NCI-H2171 treated with DMSO at 0.1 percent for 48 hours (cell line): ENCODE data around the gene UGT1A8.
"Not testable (repeated sequence)": the region's sequence is repeated elsewhere in the genome, so short reads cannot be mapped to it uniquely, and the experiment has no call there.

Experiments
- DNase-seq: peaks from one replicate; lab custom pipeline; 2025; lab: John Stamatoyannopoulos, UW

The UGT1A8 gene

DNA sequence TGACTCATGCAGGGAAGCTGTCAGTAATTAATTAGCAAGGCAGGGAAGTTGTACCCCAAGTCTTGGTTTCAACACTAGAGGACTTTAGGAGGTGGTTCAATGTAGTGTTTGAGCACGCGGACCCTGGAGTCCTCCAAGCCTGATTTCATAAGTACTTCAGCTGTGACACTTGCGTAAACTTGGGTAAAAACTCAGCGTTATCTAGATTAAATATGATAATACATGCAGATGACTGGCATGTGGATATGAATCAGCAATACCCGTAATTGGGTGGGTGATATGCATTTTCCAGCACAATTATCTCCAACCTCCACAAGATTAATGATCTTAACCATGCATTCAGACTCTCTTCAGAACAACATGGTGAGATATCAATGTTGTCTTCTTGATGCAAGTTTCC lies 69.5 kb downstream of the UGT1A8 start:
- no peak for DNase-seq

DNA sequence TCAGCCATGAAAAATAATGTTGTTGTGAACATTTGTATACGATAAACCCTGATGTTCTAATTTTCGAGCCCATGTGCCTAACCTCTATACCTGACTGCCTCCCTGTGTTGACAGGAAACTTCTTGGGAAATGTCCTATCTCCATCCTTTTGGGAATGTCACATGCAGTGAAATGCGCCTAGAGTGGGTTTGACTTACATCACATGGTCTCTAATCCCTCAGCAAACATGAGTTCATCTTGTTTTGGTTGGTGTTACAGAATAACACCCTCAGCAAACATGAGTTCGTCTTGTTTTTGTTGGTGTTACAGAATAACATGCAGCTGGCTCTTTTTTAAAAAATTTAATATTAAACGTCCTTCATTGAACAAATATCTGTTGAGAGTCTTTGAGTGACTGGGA lies 70.9 kb downstream of the UGT1A8 start:
- no peak for DNase-seq

DNA sequence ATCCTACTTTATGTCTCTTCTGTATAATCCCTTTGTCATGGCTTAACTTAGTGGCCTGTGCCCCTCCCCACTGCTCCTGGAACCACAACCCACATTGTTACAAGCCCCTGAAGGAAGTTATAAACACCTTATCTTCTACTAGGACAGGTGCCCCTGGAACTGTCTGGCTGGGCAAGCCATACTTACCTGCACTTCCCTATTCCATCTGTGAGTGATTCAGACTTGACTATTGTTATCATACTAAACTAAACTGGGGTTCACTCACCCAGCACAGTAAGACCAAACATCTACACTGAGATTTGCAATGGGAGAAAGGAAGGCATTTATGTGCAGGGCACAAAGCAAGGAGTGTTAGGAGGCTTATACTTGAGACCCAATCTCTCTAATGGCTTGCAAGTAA lies 71.6 kb downstream of the UGT1A8 start:
- no peak for DNase-seq

DNA sequence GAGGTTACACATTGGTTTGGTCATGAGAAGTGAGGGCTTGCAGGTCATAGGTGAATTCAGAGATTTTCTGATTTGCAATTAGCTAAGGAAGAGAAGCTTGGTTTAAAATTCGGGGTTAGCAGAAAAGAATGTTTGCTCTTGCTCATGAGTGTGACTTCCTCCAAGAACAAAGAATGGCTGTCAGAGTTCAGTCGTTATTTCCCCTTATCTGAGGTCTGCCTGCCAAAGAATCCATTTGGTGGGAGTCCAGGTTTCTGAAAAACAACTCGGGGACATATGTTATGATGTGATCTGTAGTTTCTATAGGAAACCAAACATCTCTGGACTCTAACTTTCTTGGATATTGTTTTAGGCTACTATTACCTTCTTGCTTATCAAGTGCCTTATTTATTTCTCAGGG lies 72.1 kb downstream of the UGT1A8 start:
- no peak for DNase-seq

DNA sequence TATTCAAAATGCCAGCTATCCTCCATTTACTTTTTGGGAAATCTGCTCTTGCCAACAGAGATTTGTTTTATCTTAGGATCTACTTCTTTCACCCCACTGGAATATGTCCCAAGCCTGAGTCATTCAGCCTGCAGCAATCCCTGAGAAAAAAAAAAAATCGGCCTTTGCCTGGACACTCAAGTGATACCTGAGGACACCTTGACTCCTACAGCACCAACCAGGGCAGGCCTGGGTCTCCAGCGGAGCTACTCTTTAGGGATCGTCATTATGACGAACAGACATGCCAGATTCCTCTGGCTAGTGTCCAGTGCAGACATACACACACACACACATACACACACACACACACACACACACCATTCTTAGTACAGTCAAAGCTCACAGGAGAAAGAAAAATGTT lies 73.0 kb downstream of the UGT1A8 start:
- no peak for DNase-seq

DNA sequence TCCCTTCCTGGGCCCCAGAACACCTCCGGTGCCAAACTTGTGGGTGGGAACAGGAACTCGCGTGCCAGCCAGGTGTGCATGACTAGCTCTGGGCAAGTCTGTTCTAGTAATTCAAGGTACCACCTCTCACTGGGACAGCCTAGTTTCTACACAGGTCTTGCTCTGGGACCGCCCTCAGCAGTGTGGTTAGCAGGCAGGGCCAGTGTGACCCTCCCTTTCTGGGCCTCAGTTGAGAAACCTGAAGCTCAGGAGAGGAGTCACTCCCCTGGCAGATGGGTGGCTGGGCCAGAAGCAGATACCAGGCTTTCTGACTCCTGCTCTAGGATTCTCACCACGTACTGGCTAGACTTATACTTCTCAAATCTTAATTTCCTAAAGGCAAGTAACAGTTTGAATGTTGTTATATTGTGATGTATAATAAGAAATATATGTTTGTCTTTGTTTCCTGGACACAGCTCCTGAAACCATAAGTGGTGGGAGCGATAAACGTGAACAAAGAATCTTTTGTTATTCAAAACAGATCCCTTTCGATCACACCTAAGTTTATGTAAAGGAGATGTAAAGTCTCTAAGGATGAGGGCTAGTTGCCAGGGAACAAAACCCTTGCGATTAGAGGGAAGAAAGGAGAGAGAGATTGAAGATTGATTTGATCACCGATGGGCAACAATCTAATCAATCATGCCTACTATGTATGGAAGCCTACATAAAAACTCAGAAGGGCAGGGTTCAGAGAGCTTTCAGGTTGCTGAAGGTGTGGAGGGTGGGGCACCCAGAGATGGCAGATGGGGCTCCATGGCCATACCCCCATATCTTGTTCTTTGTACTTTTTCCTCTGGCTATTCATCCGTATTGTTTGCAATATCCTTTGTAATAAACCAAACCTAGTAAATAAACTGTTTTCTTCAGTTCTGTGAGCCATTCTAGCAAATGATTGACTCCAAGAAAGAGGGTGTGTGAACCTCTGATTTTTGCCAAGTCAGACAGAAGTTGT lies 74.3 kb downstream of the UGT1A8 start:
- peak; percentile 13 for DNase-seq

DNA sequence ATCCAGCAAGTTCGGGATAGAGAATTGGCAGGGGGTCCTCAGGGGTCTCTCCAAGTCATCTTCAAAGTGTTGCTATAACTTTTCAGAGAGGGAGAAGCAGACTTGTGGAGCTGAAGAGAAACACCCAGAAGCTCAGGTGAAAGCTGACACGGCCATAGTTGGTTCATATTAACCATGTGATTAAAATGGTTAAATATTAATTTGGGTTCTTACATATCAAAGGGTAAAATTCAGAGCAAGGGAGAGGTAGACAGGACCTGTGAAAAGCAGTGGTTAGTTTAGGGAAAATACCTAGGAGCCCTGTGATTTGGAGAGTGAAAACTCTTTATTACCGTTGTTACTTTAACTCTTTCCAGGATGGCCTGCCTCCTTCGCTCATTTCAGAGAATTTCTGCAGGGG lies 75.2 kb downstream of the UGT1A8 start, which contains the start of gene UGT1A6:
UGT1A6 (plus strand) TSS at position 243 of the 400 bp plus-strand sequence; CDS start at position 358, 115 bp downstream.
- DNase-seq = no peak

DNA sequence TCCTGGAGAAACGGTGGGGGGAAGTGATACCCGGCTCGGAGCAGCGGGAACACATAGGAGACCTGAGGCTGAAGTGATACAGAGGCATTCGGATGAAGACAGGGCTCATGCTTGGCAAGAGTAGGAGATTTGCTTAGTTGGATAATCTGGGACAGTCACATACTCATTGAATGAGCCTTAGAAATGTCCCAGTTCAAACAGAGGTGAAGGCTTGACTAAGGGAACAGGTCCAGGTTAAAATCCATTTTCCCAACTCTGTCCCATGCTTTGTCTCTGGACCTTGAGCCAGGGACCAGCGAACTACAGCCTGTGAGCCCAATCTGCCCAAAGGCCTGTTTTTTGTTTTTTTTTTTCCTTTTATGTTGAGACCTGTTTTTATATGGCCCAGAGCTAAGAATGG lies 76.5 kb downstream of the UGT1A8 start:
- no peak for DNase-seq

DNA sequence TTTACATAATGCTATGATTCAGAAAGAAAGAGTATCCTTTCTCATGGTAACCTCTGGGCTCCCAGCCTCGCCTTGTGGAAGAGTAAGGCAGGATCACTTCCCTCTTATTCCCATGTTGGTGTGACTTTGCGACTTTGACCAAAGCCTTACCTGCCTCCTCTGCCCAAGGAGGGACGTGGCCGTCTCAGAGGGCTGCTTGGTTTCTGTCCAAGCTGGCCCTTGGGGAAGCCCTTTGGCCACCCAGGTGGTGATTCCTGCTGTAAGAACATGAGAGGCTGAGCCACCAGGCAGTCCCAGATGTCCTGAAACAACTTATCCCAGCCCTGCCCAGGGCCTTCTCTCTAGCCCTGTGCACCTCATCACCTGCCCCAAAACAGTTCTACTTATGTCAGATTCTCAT lies 81.3 kb downstream of the UGT1A8 start:
- no peak for DNase-seq

DNA sequence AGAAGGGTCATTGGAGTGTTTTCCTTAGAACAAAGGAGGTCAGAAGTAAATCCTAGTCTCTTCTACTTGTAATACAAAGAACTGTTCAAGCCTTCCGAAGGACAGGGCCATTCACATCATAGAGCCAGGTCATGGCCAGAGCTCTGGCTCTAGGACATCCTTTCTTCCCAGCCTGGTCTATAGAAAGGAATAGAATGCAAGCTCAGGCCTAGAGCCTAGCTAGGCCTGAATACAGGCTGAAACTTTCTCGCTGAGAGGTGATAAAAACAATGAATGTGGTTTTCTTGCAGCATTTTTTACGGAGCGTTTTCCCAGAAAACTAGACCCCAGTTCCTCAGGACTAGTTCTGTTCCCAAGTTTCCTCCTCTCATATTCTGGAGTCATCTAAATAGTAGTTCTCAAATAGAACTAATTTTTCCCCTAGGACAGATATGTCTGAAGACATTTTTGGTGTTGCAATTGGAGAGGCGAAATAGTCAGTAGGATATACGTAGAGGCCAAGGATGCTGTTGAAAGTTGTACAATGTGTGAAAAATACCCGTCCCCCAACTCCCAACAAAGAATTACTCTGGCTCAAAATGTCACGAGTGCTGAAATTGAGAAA lies 82.1 kb downstream of the UGT1A8 start:
- no peak for DNase-seq

DNA sequence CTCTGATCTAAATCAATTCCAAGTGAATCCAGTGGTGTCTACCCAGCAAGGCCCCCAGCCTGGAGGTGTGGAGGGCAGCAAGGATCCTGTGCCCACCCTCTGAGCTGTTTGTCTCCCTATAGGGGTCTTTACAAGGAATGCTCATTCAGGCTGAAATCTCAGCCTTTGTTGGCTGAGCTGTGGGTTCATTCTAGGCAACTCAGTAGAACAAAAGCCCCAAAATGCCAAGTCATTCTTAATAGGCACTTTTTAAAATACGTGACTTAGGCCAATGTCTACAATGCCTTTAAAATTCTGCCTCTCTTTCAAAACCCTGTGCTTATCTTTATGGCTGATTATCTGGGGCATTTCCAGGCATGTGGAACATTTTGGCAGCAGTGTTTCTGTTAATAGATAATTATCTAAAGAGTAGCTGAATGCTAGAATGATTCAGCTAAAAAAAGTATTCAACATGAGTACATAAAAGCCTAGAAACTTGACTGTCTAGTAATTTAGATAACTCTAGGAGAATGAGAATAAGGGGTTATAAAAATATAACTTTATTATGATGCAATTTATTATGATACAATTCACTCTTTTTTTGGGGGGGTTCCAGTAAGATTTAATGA lies 82.7 kb downstream of the UGT1A8 start:
- DNase-seq = no peak

DNA sequence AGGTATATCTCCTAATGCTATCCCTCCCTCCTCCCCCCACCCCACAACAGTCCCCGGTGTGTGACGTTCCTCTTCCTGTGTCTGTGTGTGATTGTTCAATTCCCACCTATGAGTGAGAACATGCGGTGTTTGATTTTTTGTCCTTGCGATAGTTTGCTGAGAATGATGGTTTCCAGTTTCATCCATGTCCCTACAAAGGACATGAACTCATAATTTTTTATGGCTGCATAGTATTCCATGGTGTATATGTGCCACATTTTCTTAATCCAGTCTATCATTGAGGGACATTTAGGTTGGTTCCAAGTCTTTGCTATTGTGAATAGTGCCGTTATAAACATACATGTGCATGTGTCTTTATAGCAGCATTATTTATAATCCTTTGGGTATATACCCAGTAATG lies 83.4 kb downstream of the UGT1A8 start:
- DNase-seq = not testable (repeated sequence)

DNA sequence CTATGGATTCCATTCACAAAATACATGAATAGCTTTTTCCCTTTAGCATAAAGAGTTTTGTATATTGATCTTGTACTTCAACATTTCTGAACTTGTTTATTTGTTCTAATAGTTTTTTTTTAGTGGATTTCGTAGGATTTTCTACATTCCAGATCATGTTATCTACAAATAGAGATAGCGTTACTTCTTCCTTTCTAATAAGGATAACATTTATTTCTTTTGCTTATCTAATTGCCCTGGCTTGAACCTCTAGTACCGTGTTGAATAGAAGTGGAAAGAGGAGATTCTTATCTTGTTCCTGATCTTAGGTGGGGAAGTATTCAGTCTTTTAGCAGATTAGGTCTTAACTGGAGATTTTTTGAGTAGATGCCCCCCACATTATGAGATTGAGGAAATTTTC lies 84.8 kb downstream of the UGT1A8 start:
- no peak for DNase-seq

DNA sequence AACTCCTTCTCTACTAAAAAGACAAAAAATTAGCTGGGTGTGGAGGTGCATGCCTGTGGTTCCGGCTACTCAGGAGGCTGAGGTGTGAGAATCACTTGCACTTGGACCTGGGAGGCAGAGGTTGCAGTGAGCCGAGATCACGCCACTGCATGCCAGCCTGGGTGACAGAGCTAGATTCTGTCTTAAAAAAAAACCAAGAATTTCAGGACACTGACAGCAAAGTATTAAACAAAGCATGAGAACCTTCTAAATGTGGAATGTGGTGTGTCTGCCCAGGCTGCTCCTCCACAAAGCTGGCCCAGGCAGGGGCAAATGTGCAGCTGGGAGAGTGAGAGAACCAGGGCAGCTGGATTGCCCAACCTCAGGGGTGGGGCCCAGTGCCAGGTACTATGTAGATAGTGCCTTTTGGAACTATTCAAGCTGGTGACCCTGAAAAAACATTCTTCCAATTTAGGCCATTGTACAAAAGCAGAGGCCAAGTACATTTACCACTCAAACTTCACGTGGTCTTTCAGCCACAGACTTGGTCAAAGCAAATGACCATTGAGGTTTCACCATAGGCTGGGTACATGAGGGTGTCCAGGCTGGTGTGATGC lies 88.6 kb downstream of the UGT1A8 start:
- DNase-seq = no peak

DNA sequence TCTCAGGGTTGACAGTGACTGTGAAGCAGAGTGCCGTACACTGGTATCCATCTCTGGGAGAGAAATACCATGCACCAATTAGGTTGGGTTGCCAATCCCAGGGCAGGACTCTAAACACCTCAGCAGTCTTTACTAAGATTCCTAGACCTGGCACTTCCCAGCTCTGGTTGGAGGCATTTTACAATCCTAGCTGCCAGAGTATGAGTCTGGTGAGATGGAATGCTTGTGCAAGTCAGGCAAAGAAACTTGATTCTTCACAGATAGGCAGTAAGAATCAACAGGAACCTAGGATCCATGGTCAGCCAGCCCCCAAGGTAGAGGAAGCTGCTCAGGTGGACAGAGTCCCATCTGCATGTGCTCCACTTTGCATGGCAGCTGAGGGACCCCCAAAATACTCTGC lies 89.3 kb downstream of the UGT1A8 start:
- no peak for DNase-seq

DNA sequence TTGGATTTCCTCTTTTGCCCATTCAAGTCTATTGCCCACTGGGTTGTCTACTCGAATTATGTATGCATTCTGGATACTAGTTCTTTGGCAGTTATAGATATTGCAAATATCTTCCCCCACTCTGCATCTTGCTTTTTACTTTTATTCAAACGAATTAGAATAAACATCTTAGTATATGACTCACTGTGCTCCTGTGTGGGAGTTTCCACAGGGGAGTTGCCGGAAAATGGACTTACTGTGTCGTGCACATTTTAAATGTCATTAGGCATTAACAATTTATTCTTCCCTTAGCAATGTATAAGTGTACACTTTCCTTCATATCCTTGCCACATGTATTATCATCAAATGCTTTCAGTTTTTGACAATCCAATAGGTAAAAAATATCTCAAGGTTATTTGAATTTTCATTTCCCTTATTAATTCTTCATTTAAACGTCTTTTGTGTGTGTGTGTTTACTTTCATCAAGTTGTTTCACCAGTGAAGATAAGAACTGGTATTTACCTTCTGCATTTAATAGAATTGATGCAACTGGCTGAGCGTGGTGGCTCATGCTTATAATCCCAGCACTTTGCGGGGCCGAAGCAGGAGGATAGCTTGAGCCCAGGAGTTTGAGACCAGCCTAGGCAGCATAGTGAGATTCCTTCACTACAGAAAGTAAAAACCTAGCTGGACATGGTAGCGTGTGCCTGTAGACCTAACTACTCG lies 90.7 kb downstream of the UGT1A8 start:
- DNase-seq = no peak

DNA sequence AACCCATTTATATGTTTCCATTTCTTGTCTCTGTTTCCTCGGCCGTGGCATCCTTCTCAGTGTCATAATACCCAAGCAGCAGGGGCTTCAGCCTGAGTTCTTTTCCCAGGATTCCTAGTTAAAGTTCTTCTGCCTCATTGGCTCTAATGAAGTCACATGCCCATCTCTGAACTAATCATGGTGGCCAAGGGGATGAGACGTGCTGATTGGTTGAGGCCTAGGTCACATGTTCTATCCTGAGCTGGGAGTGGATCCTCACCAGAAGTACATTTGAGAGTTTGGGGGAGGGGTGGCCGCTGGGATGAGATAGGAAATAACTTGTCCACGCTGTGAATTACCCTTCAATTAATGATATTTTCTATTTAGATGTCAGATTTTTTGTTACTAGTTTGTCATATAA lies 91.5 kb downstream of the UGT1A8 start:
- DNase-seq = peak; percentile 44

DNA sequence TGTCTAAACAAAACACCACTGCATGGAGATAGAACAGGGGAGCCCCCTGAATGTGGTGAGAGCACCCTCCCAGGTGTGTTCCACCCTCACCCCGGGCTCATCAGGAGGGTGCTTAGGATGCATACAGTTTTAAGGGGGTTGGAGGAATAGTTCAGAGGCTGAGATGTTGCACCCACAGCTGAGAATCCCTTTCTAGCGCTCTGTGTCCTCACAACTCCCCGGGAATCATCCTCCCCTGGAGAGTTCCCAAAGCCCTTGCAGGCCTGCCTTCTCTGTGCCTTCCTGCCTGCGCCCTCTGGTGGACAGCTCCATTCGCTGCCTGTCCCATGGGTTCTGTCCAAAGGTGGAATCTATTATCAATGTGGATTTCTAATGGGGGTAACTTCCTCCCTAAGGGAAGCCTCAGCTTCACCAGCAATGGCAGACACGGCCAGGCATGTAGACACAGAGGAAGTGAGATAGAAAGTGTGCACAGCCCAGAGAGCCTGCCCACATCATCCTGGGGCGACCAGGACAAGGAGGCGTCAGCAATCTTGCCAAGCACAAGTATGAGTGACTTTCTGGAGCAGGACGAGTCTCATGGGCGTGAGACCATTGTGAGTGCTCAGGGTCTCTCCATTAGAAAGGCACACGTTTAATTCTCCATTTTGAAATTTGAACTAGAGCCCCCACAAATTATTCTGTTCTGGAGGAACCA lies 94.0 kb downstream of the UGT1A8 start:
- peak; percentile 49 for DNase-seq

DNA sequence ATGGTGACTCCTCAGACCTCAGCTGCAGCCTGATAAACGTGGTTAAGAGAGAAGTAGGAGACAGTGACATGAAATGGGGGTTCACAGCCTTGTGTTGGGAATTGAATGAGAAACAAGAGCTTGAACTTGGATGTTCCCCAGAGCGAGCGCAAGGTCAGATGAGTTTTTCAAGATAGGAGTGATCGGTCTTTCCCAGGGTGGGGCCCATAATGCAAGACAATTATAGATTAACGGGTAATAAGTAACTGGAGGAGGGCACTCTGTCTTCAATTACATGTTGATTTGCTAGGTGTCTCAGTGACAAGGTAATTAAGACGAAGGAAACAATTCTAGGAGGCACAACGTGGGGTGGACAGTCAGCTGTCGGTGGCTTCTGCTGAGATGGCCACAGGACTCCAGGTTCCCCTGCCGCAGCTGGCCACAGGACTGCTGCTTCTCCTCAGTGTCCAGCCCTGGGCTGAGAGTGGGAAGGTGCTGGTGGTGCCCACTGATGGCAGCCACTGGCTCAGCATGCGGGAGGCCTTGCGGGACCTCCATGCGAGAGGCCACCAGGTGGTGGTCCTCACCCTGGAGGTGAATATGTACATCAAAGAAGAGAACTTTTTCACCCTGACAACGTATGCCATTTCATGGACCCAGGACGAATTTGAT lies 95.3 kb downstream of the UGT1A8 start, which contains the start of gene UGT1A5:
UGT1A5 (plus strand) TSS at position 297 of the 651 bp plus-strand sequence; CDS start at position 382, 85 bp downstream.
- no peak for DNase-seq

DNA sequence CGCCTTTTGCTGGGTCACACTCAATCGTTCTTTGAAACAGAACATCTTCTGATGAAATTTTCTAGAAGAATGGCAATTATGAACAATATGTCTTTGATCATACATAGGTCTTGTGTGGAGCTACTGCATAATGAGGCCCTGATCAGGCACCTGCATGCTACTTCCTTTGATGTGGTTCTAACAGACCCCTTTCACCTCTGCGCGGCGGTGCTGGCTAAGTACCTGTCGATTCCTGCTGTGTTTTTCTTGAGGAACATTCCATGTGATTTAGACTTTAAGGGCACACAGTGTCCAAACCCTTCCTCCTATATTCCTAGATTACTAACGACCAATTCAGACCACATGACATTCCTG lies 95.8 kb downstream of the UGT1A8 start:
- DNase-seq = no peak

DNA sequence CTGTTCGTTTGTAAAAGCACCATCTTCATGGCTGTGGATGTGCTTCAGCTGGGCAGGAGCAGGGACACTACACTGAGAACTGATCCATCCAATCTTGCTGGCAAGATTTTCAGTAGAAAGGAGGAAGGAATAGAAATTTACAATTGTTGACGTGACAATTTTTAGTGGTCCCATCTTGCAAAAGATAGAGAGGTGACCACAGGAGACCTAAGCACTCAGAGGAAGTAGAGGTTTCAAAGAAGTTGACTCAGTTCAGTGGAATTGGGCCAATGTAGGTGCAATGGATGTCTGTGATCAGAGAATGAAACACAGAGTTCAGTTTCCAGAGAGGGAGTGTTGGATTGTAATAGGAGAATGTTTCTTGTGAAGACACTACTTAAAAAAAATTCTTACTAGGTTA lies 96.7 kb downstream of the UGT1A8 start:
- no peak for DNase-seq
